ENCODE results near the gene ACACB. TPM values are rescaled to one million over a fixed set of nuclear protein-coding genes. Genes with fewer than 3 reads are reported as not detected.
A peak's percentile ranks its signal among the peaks of the same experiment; 100 is the strongest.

ACACB gene
- polyA plus RNA-seq, 1 donor, result 13.6 TPM

DNA sequence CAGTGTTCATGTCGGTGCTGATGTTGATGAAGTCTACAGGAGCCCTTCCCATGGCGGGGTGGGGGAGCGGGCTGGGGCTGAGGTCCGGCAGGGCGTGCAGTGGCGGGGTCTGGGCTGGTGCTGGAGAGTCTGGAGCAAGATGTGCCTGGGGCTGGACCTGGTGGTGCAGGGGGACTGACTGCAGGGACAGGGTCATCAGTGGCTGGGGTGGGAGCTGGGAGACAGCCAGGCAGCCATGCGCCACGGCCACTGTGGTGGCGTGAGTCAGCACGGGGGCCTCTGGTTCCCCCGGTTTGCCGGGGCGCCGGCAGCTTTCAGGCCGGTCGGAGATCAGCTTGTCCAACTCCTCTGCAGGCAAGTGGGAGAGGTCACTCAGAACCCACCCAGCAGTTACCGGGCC, 165.1 kb downstream of the ACACB start:
- DNase-seq, result no peak

DNA sequence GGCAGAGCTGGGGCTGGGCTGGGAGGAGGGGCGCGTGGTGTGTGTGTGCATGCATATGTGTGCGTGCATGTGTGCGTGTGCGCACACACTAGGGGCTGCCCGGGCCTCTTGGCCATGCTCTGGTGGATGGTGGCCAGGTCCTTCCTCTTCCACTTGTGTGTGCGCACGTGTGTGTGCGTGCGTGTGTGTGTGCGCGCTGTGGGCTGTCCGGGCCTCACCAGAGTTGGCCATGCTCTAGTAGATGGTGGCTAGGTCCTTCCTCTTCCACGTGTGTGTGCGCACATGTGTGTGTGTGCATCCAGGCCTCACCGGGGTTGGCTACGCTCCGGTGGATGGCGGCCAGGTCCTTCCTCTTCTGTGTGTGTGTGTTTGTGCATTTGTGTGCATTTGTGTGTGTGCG, 168.0 kb downstream of the ACACB start:
- no peak for DNase-seq

DNA sequence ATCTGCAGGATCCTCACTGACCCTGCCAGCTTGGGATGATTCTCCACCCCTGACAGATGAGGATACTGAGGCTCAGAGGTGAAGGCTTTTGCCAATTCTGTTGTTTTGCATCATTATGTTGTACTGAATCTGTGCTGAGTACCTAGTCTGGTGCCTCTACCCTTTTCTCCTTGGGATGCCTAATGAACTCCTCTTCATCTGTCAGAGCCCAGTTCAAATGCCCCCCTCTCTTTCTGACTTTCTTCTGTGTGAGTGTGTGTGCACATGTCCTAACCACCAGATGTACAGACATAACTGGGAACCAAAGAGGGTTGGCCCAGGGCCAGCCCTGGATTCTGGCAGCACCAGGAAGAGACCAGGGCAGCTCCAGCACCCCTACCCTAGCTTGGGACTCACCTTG, 169.9 kb downstream of the ACACB start:
- DNase-seq, result no peak

DNA sequence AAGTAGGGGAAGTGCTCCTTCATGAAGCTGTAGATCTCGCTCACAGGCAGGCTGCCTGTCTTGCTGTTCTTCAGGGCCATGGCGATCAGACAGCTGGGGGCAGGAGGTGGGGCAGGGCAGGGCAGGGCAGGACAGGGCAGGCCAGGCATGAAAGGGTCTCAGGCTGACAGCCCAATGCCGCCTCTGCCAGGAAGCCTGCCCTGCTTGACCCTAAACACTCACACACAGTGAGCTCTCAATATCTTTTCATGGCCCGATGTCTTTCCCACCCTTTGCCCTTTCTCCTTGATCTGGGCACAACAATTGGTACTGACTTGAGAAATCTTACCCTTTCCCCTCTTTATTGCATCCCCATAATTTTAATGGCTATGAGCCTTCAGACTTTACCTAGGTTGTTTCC, 170.3 kb downstream of the ACACB start:
- DNase-seq, result no peak

DNA sequence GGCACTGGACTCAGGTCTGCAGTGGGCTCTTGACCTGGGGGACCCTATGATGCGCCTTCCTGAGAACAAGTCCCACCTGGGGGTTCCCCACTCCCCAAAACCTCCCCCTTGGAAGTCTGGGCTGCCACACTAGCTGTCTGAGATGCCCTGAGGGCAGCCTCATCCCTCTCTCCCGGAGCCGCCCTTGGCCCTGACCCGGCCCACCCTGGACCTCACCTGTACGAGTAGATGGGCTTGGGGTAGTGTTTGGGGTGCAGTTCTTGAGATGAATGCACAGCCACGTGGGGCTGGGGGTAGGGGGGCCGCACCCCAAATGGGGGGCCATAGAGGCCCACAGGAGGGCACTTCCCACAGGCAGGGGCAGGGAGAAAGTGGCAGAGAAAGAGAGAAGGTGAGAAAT, 170.8 kb downstream of the ACACB start:
- DNase-seq, result no peak

DNA sequence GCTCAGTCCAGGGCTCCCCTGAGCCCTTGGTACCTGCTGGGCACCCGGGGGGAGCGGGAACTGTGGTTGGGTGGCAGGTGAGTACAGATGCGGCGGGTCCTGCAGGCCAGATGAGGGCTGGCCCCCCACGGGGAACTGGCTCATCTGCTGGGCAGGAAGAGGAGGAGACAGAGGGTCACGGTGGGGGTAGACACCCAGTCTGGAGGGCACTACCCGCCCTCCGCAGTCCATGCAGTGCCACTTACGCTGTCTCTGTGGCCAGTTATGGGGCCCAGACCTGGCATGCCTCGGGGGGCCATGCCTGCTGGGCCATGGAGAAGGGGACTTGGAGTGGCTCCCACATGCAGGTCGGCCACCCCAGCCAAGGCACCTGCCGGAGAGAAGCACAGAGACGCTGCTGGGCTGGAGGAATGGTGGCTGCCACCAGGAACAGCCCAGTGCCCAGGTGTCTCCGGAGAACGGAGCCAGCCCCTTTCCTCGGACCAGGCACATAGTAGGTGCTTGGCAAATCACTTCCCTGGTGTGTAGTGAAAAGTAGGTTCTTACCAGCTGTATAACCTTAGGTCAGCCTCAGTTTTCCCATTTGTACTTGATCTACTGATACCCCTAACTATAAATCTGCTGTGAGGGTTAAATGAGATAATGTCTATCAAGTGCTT, 171.6 kb downstream of the ACACB start:
- DNase-seq, result no peak

DNA sequence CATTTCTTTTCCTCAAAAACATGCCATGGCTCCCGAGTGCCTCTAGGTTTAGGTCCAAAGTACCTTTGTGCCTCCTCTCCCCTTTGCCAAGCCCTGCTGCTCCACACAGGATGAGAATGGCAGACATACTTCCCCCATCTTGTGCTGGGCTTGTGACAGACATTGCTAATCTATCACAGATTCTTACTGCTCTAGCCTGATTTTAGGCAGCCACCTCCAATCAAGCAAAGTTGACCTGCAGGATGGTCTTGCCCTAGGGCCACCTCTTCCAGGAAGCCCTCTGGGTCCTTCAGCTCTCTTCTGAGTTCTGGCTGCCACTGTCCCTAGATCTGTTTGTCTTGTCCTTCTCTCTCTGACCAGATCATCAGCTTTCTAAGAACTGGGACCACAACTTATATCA, 172.2 kb downstream of the ACACB start:
- DNase-seq, result no peak

DNA sequence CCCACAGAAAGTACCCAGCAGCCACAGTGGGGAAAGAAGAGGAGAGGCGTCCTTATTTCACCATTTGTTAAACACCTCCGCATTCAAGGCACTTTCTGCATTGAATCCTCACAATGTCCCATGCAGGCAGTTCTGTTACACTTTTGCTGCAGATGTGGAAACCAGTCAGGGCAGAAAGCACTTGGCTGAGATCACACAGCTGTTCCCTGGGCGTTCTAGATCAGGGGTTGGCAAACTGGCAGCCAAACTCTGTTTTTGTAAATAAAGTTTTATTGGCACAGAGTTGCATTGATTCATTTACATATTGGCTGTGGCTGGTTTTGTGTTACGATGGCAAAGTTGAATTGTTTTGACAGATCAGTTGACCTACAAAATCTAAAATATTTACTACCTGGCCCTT, 172.6 kb downstream of the ACACB start:
- DNase-seq, result no peak

DNA sequence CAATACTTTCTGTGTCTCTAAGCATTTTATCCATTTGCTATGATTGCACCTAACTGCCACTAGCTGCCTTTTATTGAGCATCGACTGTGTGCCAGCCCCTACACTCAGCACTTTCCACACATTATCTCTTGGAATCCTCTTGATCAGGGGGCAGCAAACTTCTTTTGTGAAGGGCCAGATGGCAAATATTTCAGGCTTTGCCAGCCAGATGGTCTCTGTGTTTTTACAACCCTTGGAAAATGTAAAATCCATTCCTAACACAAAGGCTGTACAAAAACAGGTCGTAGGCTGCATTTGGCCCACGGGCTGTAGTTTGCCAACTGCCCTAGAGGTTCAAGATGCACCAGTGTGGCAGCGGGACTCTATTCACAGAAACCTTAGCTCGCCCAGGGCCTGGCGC, 173.2 kb downstream of the ACACB start:
- DNase-seq, result no peak

DNA sequence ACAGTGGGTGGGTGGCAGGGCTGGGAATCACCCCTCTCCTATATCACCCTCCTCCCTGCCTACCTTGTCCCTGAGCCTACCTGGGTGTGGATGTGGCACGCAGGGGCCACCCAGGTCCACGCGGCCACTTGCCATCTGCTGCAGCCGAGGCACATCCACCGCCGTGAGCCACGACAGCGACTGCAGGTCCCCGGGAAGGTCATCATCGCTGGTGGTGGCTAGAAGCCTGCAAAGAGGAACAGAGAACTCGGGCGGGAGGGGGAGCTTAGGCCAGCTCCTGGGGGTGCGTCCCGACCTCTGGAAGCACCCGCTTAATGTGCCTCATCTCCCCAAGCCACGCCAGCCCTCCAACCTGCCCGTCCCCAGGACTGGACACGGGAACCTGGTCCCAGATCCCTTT, 173.7 kb downstream of the ACACB start:
- DNase-seq, result no peak

DNA sequence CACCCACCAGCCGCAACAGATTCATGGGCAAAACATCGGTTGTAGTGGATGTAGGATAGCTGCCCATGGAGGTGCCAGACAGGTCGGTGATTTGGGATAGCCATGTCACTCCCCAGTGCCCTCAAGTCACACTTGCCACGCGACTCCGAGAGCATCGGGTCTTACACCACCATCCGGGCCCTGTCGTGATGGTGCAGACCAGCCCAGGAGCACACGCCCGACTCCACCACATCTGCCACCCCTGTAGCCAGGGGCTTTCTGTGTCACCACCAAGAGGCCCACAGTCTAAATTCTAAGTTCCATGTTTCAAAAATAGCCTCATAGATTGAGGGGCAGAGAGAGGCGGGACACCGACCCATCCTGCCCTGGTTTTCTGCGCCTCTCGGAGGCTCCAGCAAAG, 174.7 kb downstream of the ACACB start:
- no peak for DNase-seq

DNA sequence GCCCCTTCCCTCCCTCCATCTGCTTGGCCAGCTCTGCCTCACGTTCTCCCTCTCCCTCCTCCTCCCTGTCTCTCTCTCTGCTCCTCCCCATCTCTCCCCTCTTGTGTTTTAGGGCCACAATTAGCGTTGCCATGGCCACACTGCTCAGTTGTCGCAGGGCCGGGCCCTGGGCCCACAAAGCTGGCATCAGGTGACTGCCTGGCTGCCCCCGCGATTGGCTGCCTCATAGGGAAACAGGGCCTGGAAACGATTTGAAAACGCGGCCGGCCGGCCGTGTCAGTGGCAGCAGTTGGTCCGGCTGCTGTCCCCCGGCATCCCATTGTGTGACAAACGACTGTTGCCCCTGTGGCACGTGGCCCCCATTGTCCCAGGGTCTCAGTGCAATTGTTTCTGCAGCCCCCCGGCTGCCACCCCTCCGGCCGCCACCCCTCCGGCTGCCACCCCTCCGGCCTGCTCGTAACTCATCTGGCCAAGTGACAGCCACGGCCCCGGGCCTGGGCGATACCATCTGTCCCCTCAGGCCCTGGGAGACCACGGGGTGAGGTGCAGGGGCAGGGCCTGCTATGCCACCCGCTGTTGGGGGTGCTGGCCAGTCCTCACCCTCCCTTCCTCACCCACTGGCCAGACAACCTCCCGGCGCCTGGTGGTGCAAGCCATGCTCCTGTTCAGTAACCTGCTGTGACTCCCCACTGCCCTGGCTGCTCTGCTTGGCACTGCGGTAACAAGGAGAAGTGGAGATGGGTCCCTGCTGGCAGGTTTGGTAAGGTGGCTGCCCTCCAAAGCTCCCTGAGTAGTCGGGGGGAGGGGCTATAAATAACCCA, 175.3 kb downstream of the ACACB start:
- peak; percentile 73 for DNase-seq

DNA sequence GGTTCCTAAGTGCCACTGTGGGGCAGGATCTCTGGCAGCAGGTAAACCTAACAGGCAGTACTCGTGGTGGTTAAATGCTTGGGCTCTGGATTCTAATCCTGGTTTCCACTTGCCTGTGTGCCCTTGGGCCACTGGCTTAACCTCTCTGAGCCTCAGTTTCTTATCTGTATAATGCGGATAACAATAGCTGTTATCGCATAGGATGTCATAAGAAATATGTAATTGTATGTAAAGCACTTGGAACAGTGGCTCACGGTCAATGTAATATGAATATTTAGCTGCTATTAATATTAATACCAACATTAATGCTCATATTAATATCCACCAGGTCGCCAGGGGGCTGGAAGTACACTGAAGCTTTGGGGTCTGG, 175.9 kb downstream of the ACACB start:
- no peak for DNase-seq

DNA sequence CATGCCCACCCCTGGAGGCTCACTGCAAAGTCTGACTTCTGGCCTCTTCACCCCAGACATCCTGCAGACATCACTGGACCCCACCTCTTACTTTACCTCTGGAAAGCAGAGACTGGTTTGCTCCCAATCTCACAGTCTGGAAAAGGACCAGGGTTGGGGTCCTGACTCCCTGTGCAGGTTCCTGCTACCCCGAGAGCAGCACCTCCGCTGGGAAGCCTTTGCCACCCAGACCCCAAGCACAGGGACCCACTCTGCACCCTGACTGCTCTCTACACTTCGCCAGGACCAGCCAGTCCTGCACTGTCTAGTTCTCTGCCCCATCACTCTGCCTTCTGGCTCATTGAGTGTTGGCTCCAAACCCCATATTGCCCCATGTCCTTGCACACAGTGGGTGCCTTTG, 176.7 kb downstream of the ACACB start:
- DNase-seq, result no peak

DNA sequence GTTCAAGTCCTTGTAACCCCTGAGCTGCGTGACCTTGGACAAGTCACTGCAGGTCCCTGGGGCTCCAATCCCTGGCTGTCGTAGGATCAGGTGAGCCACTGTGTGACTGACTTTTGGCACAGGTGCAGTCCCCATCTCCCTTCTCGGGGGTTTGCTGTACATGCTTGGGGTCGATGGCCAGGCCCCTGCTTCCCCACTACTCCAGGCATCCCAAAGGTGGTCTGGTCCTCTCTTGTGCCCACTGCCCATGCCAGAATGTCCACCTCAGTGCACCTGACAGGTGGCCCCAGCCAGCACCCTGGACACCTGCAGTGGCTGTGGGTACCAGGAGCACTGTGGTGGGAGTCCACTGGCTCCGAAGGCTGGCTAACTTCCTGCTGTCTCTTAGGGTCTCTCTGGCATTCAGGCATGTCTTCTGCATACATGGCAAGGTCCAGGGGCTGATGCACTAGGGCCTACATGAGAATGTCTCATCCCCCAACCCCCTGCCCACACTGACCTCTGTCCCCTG, 178.0 kb downstream of the ACACB start:
- no peak for DNase-seq

DNA sequence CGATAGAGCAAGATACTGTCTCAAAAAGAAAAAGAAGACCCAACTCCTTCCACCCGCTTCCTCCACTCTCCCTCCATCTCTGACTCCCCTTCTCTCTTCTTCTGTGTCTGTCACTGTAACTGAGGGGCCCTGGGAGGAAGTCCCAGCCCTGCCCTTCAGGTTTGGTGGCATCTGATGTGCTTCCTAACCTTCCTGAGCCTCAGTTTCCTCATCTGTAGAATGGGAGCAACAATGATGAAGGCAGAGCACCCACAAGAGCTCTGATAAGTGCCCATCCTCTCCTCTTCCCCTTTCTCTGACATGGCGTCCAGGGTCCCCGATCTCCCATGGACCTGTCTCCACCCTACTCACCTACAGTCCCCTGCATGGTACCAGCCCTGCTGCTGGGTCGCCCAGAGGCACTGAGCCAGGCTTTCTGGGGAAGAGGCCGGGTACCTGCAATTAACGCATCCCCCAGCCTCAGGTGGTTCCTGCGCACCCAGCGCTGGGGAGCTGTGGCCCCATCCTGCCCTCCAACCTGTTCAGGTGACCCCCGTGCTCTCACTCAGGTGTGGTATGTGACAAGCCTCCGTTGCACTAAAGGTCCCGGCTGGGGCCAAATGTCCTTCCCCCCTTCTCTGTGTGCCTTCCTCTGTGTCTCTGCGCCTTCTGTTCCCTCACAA, 179.5 kb downstream of the ACACB start:
- DNase-seq, result no peak

DNA sequence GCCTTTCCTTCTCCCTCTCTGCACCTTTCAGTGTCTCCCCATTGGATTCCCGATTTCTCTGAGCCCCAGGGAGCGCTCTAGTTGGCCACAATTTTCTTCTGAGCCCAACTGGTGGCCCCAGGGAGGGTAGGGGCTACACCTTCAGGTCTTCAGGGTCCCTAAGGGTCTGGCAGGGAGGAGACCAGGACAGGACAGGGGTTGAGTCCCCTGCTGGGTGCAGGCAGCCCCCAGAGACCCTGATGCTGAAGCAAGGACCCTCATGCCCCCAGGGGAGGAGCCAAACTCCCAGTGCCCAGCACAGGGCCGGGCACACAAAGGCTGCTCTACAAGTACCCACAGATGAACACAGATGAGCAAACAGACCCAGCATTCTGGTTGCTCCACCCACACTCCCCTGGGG, 180.0 kb downstream of the ACACB start:
- no peak for DNase-seq

DNA sequence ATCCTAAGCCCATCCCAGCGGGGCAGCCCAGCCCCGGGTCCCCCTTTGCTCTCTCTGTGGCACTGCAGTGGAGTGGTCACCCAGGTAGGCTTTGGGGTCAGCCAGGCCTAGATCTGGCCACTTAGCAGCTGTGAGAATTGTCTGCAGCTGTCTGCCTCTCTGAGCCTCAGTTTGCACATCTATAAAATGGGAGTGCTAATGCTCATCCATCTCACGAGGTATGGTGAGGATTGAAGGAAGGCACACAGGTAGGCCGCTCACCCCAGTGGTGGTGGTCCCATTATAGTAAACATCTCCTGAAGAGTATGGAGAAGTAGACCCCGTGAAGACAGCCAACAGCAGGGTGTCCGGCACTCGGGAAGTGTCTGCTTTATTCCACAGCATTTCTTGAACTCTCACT, 183.5 kb downstream of the ACACB start:
- no peak for DNase-seq

DNA sequence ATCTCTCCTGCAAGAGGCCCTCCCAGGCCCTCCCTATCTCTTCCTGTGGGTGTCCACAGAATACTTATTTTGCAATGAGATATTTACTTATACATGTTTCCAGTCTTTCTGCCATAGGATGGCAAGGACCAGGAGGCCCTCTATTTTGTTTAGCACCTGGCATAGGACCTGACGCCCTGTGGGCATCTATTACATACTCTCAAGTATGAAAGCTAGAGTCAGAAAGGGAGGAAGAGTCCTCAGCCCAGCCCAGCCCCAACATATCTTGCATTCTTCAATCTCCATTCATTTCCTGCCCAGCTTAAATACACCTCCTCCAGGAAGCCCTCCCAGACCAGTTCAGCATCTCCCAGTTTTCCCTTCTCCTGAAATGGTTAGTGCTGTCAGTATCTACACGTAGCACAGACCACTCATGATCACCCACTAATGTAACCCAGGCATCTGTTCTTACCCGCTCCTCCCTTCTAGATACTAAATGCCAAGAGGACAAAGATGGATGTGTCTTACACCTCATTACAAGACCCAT, 185.3 kb downstream of the ACACB start:
- no peak for DNase-seq

DNA sequence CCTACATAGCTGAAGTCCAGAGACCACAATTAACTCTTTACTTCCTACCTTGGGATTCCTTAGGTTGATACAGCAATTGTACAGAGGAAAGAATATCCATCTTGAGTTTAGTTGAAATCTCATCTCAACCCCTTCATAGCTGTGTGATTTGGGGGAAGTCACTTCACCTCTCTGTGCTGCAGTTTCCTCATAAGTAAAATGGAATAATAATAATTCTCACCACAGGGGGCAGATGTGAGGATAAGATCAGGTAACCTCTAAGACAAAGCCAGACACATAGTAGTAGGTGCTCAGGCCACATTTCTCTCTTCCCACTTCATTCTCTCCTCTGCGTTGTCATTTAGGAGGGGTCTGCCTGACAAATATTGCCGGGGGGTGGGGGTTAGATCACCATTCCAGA, 186.0 kb downstream of the ACACB start:
- DNase-seq, result no peak

DNA sequence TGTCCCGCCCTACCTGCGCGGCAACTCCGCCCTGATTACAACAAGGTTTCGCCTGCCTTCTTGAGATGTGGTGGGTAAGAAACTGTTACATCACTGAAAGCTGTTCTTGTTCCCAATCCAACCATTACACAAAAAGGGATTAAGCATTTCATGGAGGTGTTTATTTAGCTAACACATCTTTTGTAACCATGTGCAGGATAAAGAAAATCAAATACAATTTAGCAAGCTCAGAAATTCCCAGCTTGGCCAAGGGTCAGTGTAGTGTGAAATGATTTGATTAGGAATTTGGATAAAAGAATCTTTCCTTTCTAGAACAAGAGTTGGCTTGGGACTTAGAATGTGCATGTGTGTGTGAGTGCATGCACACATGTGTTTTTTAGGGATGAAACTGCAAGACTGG, 186.4 kb downstream of the ACACB start:
- DNase-seq, result no peak

DNA sequence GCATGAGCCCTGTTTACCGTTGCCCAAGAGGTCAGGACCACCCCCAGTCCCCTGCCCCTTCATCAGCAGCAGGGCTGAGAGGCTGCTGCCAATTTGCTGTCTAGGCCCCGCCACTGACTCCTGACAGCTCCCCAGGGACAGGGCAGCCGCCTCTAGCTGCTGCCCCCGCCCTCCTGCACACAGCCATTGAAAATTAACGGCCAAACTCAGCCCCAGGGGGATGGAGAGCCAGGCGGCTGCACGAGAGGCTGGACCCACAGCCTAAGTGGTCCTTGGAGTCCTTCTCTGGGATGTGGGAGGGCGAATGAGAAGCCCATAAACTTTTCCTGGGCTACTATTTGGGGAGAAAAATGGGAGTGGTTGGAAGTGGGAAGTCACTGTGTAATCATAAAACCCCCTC, 188.1 kb downstream of the ACACB start:
- no peak for DNase-seq

DNA sequence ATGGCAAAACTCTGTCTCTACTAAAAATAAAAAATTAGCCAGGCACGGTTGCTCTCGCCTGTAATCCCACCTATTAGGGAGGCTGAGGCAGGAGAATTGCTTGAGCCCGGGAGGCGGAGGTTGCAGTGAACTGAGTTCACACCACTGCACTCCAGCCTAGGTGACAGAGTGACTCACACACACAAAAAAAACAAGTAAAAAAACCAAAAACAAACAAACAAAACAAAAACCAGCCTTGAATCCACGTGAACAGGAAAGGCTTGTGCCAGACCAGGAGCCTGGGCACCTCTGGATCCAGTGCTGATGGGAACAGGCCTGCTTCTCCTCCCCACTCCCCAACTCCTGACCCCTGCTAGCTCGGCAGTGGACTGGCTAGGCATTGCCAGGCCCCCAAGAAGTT, 189.2 kb downstream of the ACACB start:
- no peak for DNase-seq

DNA sequence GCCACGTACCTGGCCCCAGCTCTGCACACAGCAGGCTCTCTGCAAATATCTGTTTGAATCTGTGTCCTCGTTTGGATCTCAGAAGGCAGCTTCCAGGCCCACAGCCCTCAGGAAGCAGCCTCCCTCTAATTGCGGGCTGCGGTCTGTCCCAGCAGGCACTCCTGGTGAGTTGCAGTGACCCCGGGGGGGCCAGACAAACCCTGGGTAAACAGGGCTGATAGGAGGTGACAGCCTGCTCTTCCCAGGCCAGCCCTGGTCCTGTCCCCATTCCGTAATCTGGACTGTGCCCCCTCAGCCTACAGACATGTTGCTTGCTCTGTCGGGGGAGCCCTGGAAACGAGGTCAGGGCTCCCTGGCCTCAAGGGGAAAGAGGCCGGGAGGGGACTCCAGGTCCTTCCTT, 190.7 kb downstream of the ACACB start:
- no peak for DNase-seq
